Stimulated activated CD4-positive, alpha-beta T cell treated with anti-CD3 and anti-CD28 coated beads, Interleukin-15, amount 100 ng/mL, for 24 hours (primary cell): ENCODE data around the gene PAFAH1B2.
"Not testable (repeated sequence)": the region's sequence is repeated elsewhere in the genome, so short reads cannot be mapped to it uniquely, and the experiment has no call there.

ENCODE experiments used
- DNase-seq: peaks from one replicate; pipeline ENCODE4 v3.0.0-alpha.2; 2020

Gene PAFAH1B2

DNA sequence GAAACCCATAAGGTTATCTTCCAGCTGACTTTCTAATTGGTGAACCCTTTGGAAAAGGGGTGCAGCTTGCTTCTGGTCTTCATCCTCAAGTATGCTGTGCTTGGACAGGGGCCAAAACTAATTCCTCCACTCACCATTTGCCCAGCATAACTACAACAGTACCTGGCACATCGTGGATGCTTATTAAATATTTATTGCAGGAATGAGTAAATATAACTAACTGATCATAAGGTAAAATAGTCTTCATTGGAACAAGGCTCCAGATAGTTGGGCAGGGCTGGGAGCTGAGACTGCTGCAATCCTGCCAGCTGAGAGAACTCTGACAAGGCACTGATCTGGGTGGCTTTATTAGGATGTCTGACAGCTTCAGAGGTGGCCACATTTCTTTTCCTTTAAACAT is 32.1 kb downstream of the PAFAH1B2 start:
- no peak for DNase-seq

DNA sequence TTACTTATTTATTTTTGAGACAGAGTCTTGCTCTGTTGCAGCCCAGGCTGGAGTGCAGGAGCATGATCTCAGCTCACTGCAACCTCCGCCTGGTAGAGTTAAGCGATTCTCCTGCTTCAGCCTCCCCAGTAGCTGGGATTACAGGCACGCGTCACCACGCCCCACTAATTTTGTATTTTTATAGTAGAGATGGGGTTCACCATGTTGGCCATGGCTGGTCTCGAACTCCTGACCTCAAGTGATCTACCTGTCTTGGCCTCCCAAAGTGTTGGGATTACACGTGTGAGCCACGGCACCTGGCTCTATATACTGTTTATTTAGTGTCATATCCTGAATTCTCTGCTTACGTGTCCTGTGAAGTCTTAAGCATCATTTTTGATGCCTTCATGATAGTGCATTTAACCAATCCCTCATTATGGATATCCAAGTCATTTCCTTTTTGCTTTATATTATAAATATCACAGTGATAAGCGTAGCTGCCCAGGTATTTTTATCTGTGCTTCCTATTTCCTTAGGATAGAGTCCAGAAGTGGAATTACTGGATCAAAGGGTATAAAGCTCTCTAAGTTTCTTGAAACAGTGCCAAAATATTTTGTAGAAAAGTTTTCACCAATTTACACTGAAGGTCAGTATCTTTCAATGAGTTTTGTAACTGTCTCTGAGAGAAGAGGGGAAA is 33.6 kb downstream of the PAFAH1B2 start:
- no peak for DNase-seq

DNA sequence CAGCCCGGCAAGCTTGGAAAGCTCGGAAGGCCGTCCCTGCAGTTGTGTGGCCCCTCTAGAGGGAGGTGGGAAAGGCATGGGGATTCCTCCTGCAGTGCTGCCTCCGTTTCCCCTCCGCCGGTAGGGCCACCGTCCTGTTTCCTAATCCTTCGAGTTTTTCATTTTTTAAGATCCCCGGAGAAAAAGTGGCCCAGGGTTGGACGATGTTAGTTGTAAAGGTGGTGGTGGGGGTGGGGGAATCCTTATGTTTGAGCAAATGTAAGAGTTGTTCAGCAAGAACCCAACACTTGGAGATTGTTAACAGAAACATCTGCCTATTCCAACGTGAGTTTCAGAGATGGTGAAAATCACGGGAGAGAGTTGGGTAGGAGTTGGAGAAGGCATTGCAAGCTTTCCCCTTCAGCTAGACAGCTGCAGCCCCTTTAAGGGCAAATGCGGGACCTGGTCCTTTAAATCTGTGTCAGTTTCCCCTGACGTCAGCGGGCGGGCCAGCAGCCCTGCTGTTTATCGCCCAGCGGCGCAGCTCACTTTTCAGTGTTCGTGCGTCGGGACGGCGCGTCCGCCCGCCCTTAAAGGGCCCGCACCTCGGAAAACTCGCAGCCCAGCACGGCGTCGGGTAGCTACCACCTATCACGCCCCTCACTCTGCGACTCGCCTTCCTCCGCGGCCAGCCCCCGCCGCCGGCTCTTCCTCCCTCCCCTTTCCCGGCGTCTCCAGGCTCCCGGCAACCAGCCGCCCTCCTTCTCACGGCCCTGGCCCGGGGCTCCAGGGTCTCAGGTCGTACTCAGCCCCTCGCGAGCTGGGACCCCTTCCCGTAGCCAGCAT is 34.3 kb downstream of the PAFAH1B2 start, which contains the start of gene SIDT2:
TSS of gene SIDT2 (plus strand) at position 534 of the 825 bp plus-strand sequence. CDS start 521 bp downstream, outside the sequence.
- DNase-seq: peak; percentile 94

DNA sequence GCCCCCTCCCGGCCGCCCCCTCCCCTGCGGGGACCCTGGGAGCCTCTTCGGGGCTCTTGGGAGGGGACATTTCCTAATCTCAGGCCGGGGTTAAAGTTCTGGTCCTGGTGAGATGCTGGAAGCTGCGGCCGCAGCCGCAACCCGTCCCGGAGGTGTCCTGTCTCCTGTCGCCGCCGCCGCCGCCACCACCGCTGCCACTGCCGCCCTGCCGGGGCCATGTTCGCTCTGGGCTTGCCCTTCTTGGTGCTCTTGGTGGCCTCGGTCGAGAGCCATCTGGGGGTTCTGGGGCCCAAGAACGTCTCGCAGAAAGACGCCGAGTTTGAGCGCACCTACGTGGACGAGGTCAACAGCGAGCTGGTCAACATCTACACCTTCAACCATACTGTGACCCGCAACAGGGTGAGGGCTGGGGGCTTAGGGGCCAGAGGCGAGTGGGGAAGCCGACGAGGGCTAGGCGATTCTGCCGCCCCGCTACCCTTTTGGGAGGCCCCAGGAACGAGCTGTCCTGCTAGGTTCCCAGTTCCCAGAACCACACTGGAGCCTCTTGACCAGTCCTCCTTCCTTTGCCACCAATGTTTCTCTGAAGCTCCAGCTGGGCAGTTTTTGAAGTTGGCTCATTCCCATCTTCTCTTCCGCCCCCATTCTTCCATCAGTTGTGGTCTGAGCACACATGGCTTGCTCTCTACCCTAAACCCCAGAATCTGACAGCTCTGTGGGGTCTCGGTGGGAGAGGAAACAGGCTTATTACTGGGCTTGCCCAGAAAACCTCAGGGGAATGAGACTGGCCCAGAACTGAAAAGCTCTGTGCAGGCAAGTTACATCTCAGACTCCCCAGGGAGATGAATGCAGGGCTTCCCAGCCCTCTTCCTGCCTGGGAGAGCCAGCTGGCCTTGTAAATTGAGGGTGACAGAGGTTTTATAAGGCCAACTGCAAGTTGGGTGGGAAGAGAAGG is 35.2 kb downstream of the PAFAH1B2 start:
- DNase-seq: peak; percentile 63

DNA sequence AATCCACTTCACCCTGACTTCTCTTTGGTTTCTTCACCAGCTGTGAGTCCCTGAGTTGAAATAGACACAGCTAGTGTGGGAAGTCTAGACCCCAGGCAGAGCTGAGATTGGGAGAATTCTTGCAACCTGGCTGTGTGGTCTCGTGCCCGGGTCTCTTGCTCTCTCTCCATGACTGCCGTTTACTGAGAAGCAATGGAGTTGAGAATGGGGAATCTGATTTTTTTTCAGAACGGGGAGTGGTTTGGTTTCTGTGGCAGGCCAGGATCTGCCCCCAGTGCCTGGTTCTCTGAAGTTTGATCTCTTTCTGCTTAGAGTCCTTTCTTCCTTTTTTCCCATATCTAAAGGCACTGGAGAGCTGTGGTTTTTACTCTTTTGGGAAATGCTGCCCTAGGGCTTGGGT is 35.9 kb downstream of the PAFAH1B2 start:
- DNase-seq: no peak

DNA sequence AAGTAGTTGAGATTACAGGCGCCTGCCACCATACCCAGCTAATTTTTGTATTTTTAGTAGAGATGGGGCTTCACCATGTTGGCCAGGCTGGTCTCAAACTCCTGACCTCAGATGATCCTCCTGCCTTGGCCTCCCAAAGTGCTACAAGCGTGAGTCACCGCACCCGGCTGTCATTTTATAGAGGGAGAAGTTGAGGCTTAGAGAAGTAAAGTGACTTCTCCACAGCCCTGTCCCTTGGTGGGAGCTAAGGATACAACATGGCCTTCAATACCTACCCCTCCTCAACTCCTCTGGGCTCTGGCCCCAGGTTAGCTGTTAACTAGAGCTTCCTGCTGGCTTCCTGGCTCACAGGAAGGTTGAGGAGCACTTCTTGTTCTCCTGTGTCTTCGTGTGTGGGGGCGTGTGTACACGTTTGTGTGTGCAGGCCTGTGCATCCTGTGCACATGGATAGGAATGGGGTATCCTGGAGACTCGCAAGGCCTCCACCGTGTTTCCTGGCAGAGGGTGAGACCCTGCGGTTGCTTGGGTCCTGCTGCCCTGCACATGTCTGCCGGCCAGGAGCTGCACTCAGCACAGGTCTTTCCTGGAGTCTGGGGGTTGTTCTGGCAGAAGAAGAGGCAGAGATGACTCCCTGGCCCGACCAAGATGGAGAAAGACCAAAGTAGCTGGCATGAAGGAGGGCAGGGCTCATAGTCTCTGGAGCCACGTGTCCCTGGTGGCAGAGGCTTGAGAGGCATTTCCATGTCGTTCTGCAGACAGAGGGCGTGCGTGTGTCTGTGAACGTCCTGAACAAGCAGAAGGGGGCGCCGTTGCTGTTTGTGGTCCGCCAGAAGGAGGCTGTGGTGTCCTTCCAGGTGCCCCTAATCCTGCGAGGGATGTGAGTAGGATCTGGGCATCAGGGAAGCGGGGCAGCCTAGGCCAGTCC is 36.8 kb downstream of the PAFAH1B2 start:
- DNase-seq: peak; percentile 75

DNA sequence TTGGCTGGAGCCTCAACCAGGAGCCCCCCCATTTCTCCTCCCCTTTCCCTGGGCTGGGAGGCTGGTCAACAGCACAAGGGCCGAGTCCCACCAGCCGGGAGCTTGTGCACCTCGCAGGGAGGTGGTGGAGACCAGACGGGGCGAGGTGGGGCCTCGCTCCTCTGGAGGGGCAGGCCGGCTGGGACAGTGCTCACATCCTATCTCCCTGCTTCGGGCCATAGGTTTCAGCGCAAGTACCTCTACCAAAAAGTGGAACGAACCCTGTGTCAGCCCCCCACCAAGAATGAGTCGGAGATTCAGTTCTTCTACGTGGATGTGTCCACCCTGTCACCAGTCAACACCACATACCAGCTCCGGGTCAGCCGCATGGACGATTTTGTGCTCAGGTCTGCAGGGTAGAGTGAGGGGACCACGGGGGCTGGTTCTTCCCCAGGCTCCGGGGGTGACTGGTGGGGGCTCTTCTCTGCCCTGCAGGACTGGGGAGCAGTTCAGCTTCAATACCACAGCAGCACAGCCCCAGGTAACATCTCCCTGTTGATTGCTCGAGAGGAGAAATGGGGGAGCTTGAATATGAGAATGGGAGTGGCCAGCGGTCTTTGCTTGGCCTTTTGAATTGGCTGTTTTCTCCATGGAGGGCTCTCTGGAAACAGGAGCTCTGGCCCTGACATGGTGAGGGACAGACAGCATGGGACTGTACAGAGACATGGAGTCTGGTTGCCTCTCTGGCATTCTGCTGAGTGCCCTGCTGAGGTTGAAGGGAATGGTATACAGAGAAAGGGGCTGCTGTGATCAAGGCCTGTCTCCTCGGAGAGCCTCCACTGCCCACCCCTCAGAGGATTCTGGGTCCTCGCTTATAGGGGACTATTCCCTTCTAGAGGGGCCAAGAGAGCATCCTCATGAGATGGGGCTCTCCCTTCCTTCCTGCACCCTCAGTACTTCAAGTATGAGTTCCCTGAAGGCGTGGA is 37.8 kb downstream of the PAFAH1B2 start:
- DNase-seq: no peak

DNA sequence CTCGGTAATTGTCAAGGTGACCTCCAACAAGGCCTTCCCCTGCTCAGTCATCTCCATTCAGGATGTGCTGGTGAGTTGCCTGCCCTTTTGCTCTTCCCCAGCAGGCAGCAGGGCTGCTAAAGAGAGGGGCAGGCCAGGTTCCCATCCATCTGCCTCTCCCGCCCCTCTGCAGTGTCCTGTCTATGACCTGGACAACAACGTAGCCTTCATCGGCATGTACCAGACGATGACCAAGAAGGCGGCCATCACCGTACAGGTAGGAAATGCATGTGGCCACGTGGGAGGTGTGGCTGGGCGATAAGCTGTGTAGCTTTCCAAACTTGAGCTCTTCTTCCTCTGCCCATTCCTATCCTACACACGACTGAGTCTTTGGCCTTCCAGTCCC is 38.5 kb downstream of the PAFAH1B2 start:
- no peak for DNase-seq

DNA sequence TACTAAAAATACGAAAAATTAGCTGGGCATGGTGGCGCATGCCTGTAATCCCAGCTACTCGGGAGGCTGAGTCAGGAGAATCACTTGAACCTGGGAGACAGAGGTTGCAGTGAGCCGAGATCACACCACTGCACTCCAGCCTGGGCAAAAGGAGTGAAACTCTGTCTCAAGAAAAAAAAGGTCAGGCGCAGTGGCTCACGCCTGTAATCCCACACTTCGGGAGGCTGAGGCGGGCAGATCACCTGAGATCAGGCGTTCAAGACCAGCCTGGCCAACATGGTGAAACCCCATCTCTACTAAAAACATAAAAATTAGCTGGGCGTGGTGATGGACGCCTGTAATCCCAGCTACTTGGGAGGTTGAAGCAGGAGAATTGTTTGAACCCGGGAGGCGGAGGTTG is 39.1 kb downstream of the PAFAH1B2 start:
- not testable (repeated sequence) for DNase-seq

DNA sequence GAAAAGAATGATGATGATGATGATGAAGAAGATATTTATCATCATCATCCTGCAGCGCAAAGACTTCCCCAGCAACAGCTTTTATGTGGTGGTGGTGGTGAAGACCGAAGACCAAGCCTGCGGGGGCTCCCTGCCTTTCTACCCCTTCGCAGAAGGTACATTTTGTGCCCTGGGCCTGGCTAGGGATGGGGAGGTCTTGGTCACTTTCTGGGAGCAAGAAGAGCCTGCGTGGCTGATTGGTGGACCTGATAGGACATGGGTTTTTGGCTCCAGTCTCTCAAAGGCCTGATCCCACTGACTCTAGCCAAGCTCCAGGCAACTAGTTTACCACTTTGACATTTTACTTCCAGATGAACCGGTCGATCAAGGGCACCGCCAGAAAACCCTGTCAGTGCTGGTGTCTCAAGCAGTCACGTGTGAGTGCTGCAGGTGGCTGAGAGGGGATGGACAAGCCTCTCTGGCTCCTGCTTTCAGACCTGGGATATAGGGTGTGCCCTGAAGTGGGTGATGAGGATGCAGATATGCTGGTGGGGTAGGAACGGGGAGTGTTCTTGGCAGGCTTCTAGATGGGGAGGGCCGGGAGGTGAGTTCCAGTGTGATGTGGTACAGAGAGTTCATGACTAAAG is 39.8 kb downstream of the PAFAH1B2 start:
- no peak for DNase-seq

DNA sequence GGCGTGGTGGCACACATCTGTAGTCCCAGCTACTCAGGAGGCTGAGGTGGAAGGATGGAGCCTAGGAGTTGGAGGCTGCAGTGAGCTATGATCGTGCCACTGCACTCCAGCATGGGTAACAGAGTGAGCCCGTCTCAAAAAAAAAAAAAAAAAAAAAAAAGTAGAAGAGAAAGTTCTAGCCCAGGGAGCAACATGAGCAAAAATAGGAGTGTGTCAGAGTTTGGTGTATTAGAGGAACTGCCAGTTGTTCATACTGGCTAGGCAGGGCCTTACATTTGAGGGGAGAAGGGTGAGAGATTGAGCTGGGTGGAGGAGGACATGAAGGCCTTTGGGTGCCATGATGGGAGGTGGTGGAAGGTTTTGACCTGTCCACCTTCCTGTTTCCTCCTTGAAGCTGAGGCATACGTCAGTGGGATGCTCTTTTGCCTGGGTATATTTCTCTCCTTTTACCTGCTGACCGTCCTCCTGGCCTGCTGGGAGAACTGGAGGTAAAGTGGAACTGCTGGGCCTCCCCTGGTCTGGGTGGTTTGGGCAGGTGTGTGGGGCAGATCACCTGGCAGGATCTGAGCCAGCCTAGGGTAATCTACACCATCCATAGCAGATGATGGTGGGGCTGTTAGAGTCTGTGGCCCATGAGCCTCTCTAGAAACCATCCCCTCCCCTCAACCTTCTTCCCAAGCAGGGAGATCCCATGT is 41.8 kb downstream of the PAFAH1B2 start:
- no peak for DNase-seq

DNA sequence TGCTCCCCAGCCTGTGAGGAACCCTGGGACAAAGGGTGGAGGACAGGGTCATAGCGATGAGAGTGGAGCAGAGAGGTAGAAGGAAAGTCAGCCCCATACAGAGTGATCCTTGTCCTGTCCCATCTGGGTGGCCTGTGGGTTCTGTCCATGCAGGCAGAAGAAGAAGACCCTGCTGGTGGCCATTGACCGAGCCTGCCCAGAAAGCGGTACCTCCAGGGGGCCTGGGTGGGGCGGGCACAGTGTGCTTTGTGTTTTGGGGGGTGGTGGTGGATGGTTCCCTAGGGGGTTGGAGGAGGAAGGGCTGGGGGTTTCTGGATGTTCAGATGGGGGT is 42.3 kb downstream of the PAFAH1B2 start:
- no peak for DNase-seq

DNA sequence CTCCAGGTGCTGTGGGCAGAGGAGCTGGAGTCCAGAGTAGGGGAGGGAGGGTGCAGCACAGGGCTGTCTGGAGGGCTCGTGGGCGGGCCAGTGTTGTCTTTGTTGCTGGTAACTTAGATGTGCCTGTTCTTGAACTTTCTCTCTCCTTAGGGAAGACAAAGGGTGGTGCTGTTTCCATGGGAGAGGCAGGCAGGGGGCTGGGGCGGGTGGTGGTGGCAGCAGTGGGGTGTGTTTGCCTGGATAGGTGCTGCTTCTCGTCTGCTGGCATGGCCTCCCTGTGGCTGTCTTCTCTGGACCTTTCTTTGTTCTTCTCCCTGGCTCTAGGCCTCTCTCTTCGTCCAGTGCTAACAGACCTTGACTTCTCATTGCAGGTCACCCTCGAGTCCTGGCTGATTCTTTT is 42.9 kb downstream of the PAFAH1B2 start:
- no peak for DNase-seq

DNA sequence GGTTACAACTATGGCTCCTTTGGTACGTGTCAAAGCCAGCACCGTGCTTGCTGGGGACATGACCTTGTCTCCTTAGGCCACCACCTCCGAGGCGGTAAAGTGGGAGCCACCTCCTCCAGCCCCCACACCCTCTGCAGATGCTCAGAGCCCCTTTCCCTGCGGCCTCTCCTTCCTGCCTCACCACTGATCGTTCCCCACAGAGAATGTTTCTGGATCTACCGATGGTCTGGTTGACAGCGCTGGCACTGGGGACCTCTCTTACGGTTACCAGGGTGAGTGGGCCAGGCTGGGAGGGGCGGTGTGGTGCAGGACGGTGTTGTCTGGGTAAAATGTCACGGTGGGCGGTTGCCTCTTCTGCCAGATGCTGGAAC is 43.3 kb downstream of the PAFAH1B2 start:
- DNase-seq: no peak

DNA sequence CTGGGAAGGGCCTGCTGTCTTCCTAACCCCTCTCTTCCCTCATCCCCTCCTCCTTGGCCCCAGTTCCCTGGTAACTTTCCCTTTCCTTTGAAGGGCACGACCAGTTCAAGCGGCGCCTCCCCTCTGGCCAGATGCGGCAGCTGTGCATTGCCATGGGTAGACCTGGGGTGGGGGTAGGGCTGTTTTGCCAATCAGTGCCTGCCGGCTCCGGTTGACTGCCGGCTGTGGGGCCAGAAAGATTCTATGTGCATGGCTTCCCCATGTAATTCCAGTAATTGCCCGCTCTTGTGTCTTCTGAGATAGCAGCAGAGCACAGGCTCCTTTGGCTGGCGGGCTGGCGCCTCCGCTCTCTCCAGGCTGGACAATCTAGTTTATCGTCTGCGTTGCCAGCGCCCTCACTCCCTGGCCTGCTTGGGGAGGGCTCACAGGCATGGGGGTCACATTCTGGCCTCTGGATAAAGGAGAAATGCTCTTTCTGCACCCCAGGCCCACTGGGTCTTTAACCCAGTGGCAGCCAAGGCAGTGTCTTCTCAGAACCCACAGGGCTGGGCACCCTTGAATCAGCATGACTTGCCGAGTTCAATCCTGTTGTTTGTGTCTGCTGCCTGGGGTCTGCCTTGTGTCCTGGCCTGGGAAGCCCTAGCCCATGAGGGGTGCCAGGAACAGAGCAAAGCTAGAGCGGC is 43.9 kb downstream of the PAFAH1B2 start:
- DNase-seq: no peak

DNA sequence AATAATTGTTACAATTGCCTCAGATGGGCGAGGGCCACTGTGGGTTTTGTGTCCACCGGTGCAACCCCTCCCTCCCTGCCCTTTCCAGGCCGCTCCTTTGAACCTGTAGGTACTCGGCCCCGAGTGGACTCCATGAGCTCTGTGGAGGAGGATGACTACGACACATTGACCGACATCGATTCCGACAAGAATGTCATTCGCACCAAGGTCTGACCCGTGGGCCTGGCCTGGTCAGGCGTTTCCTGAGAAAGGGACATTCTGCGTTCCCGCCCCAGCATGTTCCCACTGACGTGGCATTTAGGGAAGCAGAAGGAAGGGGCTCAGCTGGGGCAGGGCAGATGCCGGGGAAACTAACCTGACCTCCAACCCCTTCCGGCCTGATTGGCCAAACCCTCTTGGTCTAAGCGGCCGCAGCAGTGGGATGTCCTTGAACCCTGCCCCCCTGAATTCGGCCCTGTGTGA is 44.6 kb downstream of the PAFAH1B2 start:
- no peak for DNase-seq

DNA sequence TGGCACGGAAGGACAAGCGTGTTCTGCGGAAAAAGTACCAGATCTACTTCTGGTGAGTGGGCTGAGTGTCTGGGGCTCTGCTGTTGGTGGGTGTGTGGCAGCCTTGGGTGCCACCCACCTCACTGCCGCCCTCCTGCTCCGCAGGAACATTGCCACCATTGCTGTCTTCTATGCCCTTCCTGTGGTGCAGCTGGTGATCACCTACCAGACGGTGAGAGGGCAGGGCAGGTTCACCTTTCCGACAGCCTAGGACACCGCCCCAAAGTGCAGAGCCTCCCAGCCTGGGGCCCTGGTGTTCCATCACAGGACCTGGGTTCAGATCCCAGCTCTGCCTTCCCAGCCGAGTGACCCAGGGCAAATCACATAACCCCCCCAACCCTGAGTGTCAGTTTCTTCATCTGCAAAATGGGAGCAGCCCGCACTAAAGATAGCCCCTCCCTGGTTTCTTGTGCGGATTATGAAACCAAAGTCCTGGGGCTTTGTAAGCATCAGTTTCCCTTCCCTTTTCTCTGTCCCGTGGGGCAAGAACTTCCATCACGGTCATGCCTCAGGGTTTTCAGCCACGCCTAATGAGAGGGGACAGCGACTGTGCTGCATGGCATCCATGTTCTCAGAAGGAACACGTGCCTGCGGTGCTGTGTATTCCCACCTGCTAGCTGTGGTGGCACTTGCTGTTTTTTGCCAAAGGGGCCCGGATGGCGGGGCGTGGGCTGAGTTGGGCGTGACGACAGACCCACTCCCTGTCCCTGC is 45.3 kb downstream of the PAFAH1B2 start:
- DNase-seq: no peak

DNA sequence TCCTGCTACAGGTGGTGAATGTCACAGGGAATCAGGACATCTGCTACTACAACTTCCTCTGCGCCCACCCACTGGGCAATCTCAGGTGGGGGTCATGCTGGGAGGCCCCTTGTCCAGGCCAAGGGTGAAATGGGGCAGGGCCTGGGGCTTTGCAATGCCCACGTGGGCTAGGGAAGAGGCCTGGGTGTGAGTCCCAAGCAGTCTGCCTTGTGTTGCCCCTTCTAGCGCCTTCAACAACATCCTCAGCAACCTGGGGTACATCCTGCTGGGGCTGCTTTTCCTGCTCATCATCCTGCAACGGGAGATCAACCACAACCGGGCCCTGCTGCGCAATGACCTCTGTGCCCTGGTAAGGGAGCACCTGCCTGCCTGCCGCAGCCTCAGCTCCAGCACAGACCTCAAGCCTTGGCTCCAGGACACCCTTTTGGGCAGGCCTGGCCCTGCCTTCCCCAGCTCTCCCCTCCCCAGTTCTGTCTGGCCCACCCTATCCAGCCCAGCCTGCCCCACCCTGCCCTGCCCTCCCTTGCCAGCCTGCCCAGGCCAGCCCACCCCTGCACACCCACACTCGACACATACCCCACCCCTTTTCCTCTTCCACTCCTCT is 46.0 kb downstream of the PAFAH1B2 start:
- DNase-seq: no peak
